ENCODE results near the gene PANX2. TPM values are rescaled to one million over a fixed set of nuclear protein-coding genes. Genes with fewer than 3 reads are reported as not detected.

PANX2 gene
- total RNA-seq, 1 donor from 2014 or later = 3.0 TPM

GRCh38 chr22:50221410-50222300, 51.1 kb downstream of the PANX2 start:
- Histone ChIP-seq H3K27me3 (no peaks in the 10 kb centered on the region), H3K27ac (no peak overlapping the region), H3K4me3 (no peak overlapping the region), H3K4me1 (no peaks in the 10 kb centered on the region), H3K9me3 (no peaks in the 10 kb centered on the region), H3K36me3 (peaks cover 82% of the 10 kb centered on the region)
- no peak for TF ChIP-seq CTCF (IDR thresholded peaks at IDR 0.05)
- no peak for DNase-seq
- ATAC-seq = no peak
- intact Hi-C loops (cut with DNase I) = no loop called here

GRCh38 chr22:50222508-50222907, 52.0 kb downstream of the PANX2 start:
- TF ChIP-seq CTCF (IDR thresholded peaks at IDR 0.05) = no peak
- intact Hi-C loops (cut with DNase I) = no loop called here
- peaks cover 73% of the 10 kb centered on the region for H3K36me3 ChIP-seq
- no peak overlapping the region for H3K27ac ChIP-seq
- no peaks in the 10 kb centered on the region for H3K4me1 ChIP-seq
- H3K4me3 ChIP-seq = no peak overlapping the region
- H3K27me3 ChIP-seq = no peaks in the 10 kb centered on the region
- H3K9me3 ChIP-seq = no peaks in the 10 kb centered on the region
- ATAC-seq (no peak), DNase-seq (no peak)

GRCh38 chr22:50224071-50224470, 53.5 kb downstream of the PANX2 start:
- ATAC-seq = no peak
- TF ChIP-seq CTCF (IDR thresholded peaks at IDR 0.05) = no peak
- no peaks in the 10 kb centered on the region for H3K27me3 ChIP-seq
- no peaks in the 10 kb centered on the region for H3K9me3 ChIP-seq
- no peak for DNase-seq
- H3K4me1 ChIP-seq = no peaks in the 10 kb centered on the region
- intact Hi-C loops (cut with DNase I) = no loop called here
- no peak overlapping the region for H3K4me3 ChIP-seq
- no peak overlapping the region for H3K27ac ChIP-seq
- H3K36me3 ChIP-seq = peaks cover 67% of the 10 kb centered on the region

- ATAC-seq = no peak
- TF ChIP-seq CTCF (IDR thresholded peaks at IDR 0.05) = no peak
- DNase-seq = no peak
- Histone ChIP-seq H3K4me3 (no peak overlapping the region), H3K36me3 (peaks cover 75% of the 10 kb centered on the region), H3K9me3 (no peaks in the 10 kb centered on the region), H3K27me3 (no peaks in the 10 kb centered on the region), H3K4me1 (no peaks in the 10 kb centered on the region), H3K27ac (no peak overlapping the region)
- intact Hi-C loops (cut with DNase I) = no loop called here
These were observed 54.9 kb downstream of the PANX2 start for GRCh38 chr22:50225200-50225969.

- Histone ChIP-seq H3K9me3 (no peaks in the 10 kb centered on the region), H3K36me3 (peaks cover 69% of the 10 kb centered on the region), H3K27me3 (no peaks in the 10 kb centered on the region), H3K4me3 (no peak overlapping the region), H3K4me1 (no peaks in the 10 kb centered on the region), H3K27ac (no peak overlapping the region)
- TF ChIP-seq CTCF (IDR thresholded peaks at IDR 0.05) = no peak
- intact Hi-C loops (cut with DNase I) = no loop called here
- ATAC-seq (no peak), DNase-seq (no peak)
These were observed 55.7 kb downstream of the PANX2 start for GRCh38 chr22:50226063-50226874.
